Activated CD4-positive, alpha-beta T cell treated with anti-CD3 and anti-CD28 coated beads, Interleukin-2, amount 50 U/mL, for 4 hours (primary cell): ENCODE data around the gene PLPPR3.
"Not testable (repeated sequence)": the region's sequence is repeated elsewhere in the genome, so short reads cannot be mapped to it uniquely, and the experiment has no call there.

Source experiments
- DNase-seq, 2 experiments: peaks; one replicate each; pipeline ENCODE4 v3.0.0-alpha.2; 2020

PLPPR3 gene

DNA sequence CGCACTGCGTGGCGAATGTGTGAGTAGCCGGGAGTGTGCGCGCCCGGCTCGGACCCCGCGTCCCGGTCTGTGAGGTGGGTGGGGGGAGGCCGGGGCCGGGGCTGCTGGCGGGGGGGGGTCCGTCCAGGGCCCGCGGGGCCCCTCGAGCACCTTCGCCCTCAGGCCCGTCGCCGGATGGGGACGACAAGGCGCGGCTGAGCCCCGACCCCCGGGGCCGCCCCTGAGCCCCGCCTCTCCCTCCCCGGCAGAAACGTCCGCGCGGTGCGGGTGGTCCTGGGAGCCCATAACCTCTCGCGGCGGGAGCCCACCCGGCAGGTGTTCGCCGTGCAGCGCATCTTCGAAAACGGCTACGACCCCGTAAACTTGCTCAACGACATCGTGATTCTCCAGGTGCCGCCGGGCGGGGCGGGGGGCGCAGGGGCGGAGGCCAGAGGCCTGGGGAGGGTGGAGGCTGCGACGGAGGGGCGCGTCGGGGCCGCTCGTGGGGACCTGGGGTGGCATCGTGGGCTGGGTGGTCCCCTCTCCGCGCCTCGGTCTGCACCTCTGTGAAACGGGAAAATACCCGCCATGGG lies 31.3 kb upstream of the PLPPR3 start:
- DNase-seq = no peak

DNA sequence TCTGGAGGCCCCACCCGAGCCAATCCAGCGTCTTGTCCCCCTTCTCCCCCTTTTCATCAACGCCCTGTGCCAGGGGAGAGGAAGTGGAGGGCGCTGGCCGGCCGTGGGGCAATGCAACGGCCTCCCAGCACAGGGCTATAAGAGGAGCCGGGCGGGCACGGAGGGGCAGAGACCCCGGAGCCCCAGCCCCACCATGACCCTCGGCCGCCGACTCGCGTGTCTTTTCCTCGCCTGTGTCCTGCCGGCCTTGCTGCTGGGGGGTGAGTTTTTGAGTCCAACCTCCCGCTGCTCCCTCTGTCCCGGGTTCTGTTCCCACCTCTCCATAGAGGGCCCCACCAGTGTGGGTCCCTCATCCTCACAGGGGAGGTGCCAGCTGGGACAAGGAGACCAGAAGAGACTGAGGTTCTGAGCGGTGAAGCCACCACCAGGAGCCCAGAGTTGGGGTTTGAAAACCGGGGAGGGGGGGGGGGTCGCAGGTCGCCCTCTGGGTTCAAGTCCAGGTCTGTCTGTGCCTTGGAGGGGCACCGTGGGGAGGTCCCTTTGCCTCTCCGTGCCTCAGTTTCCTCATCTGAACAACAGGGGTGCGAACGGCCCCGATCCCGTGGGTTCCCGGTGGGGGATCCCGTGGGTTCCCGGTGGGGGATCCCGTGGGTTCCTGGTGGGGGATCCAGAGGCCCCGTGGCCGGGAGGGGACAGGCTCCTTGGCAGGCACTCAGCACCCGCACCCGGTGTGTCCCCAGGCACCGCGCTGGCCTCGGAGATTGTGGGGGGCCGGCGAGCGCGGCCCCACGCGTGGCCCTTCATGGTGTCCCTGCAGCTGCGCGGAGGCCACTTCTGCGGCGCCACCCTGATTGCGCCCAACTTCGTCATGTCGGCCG lies 30.6 kb upstream of the PLPPR3 start, which contains the start of gene ELANE:
ELANE (plus strand) TSS at position 168 of the 878 bp plus-strand sequence; CDS start at position 194, 26 bp downstream.
- DNase-seq = no peak

DNA sequence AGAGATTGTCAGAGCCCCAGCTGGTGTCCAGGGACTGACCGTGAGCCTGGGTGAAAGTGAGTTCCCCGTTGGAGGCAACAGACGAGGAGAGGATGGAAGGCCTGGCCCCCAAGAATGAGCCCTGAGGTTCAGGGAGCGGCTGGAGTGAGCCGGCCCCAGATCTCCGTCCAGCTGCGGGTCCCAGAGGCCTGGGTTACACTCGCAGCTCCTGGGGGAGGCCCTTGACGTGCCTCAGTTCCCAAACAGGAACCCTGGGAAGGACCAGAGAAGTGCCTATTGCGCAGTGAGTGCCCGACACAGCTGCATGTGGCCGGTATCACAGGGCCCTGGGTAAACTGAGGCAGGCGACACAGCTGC lies 29.2 kb upstream of the PLPPR3 start:
- DNase-seq = no peak

DNA sequence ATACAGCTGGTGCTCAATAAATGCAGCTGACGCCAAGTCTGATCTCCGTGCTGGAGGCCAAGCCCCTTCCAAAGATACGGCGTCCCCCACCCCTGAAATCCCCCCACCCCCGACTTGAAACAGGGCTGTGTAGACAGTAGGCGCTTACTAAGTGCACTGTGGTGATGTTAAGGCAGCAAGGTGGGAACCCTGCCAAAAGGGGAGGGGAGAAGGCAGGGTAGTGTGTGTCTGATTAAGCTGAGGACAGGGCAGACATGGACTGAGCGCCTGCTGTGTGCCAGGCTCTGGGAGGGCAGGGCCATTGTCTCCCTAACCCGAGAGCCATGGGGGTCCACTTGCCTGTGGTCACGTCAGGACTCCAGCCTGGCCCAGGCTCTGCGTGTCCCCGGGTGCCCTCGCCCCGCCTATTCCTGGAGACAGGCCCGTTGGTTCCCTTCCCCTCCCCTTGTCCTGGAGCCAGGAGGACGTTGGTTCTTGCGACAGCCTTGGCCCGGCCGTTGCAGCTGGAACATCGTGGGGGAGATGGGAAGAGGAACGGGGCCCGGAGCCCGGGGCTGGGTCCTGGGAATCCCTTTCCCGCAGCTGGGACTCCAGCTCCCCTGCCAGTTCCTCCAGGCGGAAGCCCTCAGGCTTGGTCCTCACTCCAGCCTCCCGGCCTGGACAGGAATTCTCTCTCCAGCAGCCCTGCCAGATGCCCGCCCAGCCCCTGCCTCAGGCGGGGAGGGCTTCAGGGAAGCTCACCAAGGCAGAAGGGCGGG lies 28.6 kb upstream of the PLPPR3 start:
- no peak for DNase-seq

DNA sequence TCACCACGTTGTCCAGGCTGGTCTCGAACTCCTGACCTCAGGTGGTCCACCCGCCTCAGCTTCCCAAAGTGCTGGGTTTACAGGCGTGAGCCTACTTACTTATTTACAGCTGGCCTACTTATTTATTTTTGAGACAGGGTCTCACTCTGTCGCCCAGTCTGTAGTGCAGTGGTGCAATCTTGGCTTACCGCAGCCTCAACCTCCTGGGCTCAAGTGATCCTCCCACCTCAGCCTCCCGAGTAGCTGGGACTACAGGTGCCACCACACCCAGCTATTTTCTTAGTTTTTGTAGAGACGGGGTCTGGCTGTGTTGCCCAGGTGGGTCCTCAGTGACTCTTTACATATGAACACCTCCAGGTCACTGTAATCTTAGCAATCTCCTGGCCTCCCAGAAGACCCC lies 27.4 kb upstream of the PLPPR3 start:
- not testable (repeated sequence) for DNase-seq

DNA sequence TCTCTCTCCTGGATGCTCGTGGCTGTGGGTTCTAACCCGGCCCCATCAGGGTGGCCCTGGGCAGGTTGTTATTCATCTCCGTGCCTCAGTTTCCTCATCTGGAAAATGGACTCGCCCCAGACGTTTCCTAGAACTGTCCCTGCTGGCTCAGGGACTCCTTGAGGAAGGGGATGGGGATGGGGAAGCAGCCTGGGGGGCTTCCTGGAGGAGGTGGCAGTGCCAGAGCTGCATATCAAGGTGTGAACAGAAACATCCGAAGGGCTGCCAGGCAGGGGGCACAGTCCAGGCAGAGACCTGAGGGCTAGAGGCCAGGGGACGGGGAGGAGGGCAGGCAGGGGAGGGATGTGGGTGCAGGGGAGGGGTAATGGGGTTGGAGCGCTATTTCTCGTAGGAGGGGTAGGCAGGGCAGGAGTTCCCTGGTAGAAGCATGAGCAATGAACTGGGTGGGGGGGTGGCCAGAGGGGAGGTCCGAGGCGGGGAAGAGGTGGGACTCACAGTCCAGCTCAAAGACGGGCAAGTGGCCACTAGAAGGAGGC lies 26.7 kb upstream of the PLPPR3 start:
- DNase-seq = no peak

DNA sequence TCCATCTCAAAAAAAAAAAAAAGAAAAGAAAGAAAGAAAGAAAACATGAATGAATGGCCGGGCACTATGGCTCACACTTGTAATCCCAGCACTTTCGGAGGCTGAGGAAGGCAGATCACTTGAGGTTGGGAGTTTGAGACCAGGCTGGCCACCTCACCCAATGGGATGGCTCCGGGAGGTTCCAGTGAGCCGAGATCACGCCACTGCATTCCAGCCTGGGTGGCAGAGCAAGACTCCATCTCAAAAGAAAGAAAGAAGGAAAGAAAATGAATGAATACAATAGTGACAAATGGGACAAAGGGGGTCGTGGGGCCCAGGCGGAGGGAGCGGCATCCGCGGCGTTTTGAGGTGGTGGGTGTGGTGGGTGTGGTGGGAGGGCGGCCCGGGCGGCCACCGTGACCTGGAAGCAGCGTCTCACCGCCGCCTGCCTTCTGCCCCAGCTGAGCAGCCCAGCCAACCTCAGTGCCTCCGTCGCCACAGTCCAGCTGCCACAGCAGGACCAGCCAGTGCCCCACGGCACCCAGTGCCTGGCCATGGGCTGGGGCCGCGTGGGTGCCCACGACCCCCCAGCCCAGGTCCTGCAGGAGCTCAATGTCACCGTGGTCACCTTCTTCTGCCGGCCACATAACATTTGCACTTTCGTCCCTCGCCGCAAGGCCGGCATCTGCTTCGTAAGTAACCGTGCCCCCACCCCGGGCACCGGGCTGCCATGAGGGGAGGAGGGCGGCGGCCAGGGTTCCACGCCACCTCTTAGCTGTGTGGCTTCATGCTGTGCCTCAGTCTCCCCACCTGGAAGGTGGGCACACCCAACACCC lies 24.2 kb upstream of the PLPPR3 start:
- DNase-seq = no peak

DNA sequence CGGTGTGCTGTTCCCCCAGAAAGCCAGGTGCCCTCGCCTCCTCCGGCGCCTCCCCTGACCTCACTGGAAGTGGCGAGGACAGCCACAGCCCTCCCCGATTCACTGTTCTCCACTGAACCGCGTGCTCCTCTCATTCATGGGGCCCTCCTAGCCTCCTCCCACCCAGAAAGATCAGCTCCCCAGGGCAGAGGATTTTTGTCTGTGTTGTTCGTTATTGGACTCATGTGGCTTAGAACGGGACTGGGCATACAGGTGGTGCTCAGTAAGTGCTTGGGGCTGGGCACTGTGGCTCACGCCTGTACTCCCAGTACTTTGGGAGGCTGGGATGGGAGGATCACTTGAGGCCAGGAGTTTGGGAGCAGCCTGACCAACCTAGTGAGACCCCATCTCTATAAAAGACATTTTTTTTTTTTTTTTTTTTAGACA lies 22.8 kb upstream of the PLPPR3 start:
- DNase-seq = no peak

DNA sequence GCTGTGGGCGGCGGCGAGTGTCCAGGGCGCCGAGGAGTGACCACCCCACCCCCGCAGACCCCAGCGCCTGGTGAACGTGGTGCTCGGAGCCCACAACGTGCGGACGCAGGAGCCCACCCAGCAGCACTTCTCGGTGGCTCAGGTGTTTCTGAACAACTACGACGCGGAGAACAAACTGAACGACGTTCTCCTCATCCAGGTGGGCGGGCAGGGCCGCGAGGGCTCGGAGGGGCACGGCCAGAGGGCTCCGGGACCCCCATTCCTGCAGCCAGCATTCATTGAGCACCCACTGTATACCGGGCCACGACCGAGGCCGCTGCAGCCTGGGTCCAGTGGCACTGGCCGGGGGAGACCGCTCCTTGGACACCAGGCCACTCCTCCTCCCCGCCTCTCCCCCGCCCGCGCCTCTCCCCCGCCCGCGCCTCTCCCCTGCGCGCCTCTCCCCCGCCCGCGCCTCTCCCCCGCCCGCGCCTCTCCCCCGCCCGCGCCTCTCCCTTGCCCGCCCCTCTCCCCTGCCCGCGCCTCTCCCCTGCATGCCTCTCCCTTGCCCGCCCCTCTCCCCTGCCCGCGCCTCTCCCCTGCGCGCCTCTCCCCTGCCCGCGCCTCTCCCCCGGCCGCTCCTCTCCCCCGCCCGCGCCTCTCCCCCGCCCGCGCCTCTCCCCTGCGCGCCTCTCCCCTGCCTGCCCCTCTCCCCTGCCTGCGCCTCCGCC lies 22.2 kb upstream of the PLPPR3 start:
- no peak for DNase-seq

DNA sequence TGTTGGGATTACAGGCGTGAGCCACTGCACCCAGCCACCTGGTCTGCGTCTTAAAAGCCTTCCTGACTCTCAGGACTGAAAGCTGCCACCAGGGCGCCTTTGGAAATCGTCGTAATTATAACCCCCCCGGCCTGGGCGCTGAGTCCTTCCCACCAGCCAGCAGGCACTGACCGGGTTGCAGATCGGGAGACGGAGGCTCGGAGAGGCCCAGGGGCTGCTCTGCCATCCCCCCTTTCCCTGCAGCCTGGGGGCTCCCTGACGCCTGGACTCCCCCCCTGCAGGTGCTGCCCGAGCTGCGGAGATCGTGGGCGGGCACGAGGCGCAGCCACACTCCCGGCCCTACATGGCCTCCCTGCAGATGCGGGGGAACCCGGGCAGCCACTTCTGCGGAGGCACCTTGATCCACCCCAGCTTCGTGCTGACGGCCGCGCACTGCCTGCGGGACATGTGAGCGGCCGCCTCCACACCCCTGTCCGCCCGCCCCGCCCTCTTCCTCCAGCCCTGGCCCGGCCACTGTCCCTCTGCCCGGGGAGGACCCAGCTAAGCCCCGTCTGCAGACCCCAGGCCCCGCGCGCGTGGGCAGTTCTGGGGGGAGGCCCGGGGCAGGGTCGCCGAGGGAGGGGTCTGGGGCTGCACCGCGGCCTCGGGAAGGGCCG lies 21.6 kb upstream of the PLPPR3 start:
- no peak for DNase-seq

DNA sequence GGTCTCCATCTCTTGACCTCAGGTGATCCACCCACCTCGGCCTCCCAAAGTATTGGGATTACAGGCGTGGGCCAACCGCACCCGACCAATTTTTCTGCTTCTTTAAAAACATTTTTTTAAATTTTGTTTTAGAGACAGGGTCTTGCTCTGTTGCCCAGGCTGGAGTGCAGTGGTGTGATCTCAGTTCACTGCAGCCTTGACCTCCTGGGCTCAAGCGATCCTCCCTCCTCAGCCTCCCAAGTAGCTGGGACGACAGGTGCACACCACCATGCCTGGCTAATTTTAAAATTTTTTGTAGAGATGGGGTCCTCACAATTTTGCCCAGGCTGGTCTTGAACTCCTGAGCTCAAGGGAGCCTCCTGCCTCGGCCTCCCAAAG lies 21.0 kb upstream of the PLPPR3 start:
- DNase-seq = not testable (repeated sequence)

DNA sequence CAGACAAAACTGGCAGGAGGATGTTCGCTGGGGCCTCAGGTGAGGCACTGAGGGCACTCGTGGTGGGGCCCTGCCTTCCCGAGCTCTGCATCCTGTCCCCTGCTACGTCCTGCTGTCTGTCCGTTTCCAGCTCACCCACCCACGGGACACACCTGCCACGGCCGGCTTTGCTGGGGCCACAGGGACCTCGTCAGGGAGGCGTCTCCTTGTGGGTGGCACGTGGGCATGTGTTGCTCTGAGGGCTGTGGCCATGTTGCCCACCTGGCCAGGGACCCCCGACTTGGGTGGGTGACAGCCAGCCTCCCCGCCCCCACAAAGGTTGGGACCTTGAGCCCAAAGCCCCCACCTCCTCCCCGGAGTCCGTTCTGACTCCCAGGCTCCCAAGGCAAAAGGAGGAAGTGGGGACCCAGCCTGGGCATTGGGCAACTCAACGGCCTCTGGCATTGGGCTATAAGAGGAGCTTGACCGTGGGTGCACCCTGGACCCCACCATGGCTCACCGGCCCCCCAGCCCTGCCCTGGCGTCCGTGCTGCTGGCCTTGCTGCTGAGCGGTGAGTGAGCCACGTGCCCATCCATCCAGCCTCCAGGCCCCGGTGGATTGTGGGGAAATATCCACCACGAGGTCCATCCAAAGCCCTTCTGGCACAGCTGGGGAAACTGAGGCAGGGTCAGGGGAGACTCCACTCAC lies 18.9 kb upstream of the PLPPR3 start, which contains the start of gene PRTN3:
PRTN3 (plus strand) TSS at position 481 of the 688 bp plus-strand sequence; CDS start at position 491, 10 bp downstream.
- DNase-seq = no peak

DNA sequence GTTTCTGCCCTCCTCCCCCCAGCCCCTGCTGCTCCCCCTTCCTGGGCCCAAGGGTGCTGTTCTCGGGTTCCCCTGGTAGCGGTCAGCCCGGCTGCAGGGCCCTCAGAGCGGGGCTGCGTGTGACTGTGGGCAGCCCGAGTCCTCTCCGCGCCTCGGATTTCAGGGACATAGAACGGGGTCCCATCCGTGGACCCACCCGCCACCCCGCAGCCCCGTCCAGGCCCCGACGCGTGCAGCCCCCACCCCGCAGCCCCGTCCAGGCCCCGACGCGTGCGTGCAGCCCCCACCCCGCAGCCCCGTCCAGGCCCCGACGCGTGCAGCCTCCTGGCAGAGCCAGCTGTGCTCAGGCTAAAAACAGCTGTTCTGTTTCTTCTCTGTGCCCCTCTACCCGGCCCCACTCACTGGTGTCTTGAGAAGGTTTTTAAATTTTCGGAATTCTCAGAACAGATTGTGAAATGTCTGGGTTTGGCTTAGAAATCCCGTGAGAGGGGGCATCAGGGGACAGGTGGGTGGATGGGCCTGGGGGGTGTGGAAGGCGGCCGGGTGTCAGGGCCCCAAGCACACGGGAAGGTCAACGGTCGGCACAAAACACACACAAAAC lies 13.6 kb upstream of the PLPPR3 start:
- DNase-seq = no peak

DNA sequence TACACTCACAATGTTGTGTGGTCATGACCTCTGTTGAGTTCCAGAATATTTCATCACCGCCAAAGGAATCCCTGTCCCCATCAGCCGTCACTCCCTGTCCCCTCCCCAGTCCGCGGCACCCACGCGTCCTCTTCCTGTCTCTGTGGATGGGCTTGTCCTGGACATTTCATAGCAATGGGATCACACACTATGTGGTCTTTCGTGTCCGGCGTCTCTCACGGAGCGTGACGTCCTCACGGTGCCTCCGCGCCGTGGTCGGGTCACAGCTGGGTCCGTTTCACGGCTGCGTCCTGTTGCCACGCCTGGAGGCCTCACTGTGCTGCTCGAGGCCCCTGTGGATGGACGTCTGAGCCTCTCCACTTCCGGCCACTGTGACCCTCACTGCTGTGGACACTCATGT lies 12.5 kb upstream of the PLPPR3 start:
- DNase-seq = no peak

DNA sequence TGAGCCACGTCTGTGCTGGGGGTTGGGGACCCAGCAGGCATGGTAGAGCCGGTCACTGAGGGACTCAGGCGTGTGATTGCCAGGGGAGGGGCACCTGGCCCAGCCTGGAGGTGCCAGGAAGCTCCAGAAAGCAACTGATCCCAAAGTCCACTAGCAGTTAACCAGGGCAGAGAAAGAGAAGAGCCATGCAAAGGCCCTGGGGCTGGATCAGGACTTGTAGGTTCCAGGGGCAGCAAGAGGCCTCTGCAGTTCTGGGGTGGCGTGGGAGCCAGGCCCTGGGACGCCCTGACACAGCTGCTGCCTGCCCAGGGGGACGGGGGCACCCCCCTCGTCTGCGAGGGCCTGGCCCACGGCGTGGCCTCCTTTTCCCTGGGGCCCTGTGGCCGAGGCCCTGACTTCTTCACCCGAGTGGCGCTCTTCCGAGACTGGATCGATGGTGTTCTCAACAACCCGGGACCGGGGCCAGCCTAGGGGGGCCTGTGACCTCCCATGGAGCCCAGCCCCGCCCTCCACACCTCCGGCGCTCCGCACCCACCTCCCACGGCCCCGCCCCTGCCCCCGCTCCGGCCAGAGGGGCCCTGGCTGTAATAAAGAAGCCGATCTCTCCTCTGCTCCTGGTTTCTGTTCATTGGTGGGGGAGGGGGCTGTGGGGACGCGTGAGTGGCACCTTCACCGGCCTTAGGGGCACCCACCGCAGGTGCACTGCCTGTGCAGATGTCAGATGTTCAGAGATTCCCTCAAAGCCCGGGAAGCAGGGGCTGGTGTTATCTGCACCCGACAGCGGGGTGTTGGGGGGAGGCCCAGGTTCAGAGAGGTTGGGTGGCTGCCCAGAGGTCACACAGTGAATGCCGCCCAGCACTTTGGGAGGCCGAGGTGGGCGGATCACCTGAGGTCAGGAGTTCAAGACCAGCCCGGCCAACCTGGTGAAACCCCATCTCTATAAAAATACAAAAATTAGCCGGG lies 9.9 kb upstream of the PLPPR3 start:
- no peak for DNase-seq

DNA sequence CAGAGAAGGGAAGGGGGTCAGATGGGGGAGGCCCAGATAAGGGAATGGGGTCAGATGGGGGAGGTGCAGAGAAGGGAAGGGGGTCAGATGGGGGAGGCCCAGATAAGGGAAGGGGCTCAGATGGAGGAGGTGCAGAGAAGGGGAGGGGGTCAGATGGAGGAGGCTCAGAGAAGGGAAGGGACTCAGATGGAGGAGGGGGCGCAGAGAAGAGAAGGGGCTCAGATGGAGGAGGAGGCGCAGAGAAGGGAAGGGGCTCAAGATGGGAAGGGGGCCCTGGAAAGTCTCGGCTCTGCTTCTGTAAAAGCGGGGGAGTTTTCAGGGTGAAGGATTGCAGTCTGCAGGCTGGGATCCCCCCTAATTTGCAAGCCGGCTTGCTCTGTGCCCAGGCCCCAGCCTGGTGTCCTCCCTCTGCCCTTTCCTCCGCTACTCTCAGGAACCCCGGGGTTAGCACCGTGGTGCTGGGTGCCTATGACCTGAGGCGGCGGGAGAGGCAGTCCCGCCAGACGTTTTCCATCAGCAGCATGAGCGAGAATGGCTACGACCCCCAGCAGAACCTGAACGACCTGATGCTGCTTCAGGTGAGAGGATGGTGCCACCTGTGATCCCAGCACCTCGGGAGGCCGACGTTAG lies 7.5 kb upstream of the PLPPR3 start:
- no peak for DNase-seq

DNA sequence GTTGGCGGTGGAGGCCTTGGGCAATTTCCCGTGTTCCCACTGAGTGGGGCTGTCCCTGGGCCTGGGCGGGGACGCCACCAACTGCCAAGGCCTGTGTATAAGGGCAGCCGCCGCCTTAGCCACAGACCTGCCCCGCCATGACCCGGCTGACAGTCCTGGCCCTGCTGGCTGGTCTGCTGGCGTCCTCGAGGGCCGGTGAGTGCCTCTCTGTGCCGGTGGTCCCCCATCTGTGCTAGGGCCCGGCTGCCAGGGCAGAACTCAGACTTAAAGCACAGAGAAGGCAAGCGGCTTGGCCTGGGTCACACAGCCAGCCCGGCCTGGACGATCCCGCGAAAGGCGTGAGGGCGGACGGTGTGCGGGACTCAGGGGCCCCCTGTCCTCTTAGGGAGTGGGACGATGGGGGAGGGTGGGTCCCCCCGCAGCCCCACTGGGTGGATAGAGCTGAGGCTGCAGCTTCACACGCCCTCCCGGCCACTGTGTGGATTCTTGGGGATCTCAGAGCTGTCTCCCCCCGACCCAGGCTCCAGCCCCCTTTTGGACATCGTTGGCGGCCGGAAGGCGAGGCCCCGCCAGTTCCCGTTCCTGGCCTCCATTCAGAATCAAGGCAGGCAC lies 6.1 kb upstream of the PLPPR3 start, which contains the start of gene AZU1:
AZU1 (plus strand) TSS at position 128 of the 612 bp plus-strand sequence; CDS start at position 138, 10 bp downstream.
- DNase-seq = no peak

DNA sequence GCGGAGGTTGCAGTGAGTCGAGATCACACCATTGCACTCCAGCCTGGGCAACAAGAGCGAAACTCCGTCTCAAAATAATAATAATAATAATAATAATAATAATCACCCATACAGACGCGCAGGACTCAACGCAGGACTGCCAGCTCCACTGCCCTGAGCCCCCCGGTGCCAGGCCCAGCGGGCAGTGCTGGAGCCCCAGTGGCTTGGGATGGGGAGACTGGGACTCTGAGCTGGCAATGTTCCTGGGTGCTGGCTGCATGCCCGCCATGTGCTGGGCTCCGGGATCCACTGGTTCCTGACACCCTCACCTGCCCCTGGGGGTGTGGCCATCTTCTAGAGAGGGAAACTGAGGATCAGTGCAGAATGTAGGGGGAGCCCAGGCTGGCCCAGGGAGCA lies 5.6 kb upstream of the PLPPR3 start:
- no peak for DNase-seq
